Measurements from ENCODE around the gene PAX7. TPM values are rescaled to one million over a fixed set of nuclear protein-coding genes. Genes with fewer than 3 reads are reported as not detected.

The PAX7 gene
- polyA plus RNA-seq, 3 donors, result 0.04 TPM; not detected in 2

GRCh38 chr1:18640228-18641004 lies 9.8 kb downstream of the PAX7 start:
- DNase-seq, result no peak

- no peak for DNase-seq
Measured at GRCh38 chr1:18641005-18641941, 10.6 kb downstream of the PAX7 start.

- DNase-seq, result no peak
Measured at GRCh38 chr1:18642278-18643095, 11.8 kb downstream of the PAX7 start.

GRCh38 chr1:18643154-18644012 lies 12.7 kb downstream of the PAX7 start:
- no peak for DNase-seq

- DNase-seq, result no peak
Measured at GRCh38 chr1:18644013-18644399, 13.4 kb downstream of the PAX7 start.

GRCh38 chr1:18644446-18644845 lies 13.8 kb downstream of the PAX7 start:
- no peak for DNase-seq

GRCh38 chr1:18644973-18645746 lies 14.5 kb downstream of the PAX7 start:
- no peak for DNase-seq

GRCh38 chr1:18645747-18646090 lies 15.1 kb downstream of the PAX7 start:
- DNase-seq, result no peak

- no peak for DNase-seq
Measured at GRCh38 chr1:18646091-18646785, 15.6 kb downstream of the PAX7 start.

GRCh38 chr1:18646786-18647410 lies 16.3 kb downstream of the PAX7 start:
- DNase-seq, result no peak

- DNase-seq, result no peak
Measured at GRCh38 chr1:18647681-18648214, 17.1 kb downstream of the PAX7 start.

- DNase-seq, result no peak
Measured at GRCh38 chr1:18649693-18650370, 19.2 kb downstream of the PAX7 start.

GRCh38 chr1:18651713-18652112 lies 21.1 kb downstream of the PAX7 start:
- DNase-seq, result no peak

GRCh38 chr1:18652791-18653190 lies 22.1 kb downstream of the PAX7 start:
- no peak for DNase-seq

GRCh38 chr1:18653367-18653766 lies 22.7 kb downstream of the PAX7 start:
- no peak for DNase-seq

GRCh38 chr1:18653916-18654315 lies 23.3 kb downstream of the PAX7 start:
- DNase-seq, result no peak

GRCh38 chr1:18654599-18654998 lies 24.0 kb downstream of the PAX7 start:
- DNase-seq, result no peak

- no peak for DNase-seq
Measured at GRCh38 chr1:18657506-18658201, 27.0 kb downstream of the PAX7 start.

Measured in renal pelvis (tissue), 4 donors.